Measurements from ENCODE around the gene CEPT1. TPM values are rescaled to one million over a fixed set of nuclear protein-coding genes. Genes with fewer than 3 reads are reported as not detected.

CEPT1 gene
- polyA plus RNA-seq, 3 donors = 20.8 to 44.3 (median 26.9) TPM

DNA sequence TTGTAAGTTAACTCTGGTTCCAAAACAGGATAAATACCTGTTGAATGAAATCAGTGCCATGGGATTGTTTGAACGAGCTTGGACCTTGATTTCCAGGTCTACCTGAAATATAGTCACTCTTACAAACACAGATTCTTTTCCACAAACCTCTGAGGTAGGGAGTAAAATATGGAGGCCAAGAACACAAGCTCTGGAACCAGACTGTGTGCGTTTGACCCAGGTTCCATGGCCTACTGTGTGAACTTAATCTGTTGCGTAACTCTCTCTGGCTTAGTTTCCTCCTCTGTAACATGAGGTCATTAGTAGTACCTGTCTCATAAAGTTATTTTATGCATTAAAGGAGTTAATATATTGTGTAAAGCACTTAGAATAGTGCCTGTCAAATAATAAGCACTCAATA is 35.3 kb downstream of the CEPT1 start:
- DNase-seq = no peak
- Histone ChIP-seq H3K4me1 (ENCODE audit: control insufficient read depth in 1 of 2, insufficient read depth in 2 of 2, low read length in 2 of 2) (no peaks in the 10 kb centered on the region), H3K9me3 (replicated peaks in 1 of 2; ENCODE audit: control insufficient read depth in 1 of 2, insufficient read depth in 1 of 2, low read length in 2 of 2) (no peaks in the 10 kb centered on the region), H3K9ac (ENCODE audit: insufficient read depth, low read length, poor library complexity, severe bottlenecking) (no peak overlapping the region), H3K4me2 (replicated peaks; ENCODE audit: extremely low read depth, low read length, poor library complexity, severe bottlenecking) (no peak overlapping the region), H3K79me2 (ENCODE audit: insufficient read depth, low read length) (peaks cover 3% of the 10 kb centered on the region), H2AFZ (ENCODE audit: insufficient read depth, low read depth, low read length, poor library complexity, severe bottlenecking) (no peak overlapping the region), H4K20me1 (ENCODE audit: insufficient read depth, low read length) (peaks cover 34% of the 10 kb centered on the region), H3K27ac (ENCODE audit: low read depth in 1 of 2, low read length in 2 of 2) (no peak overlapping the region), H3K36me3 (replicated peaks in 1 of 2; ENCODE audit: control insufficient read depth in 1 of 2, insufficient read depth in 2 of 2, low read length in 2 of 2) (peaks cover 90 to 99% of the 10 kb centered on the region in 2 donors), H3K4me3 (replicated peaks in 1 of 3; ENCODE audit: low read depth in 2 of 3, low read length in 3 of 3) (no peak overlapping the region), H3K27me3 (ENCODE audit: control insufficient read depth in 2 of 2, insufficient read depth in 2 of 2, low read length in 2 of 2) (no peaks in the 10 kb centered on the region)
- Mint-ChIP-seq H3K9me3 (no peaks in the 10 kb centered on the region), H3K4me3 (no peak overlapping the region), H3K27ac (no peak overlapping the region), H3K4me1 (peaks cover 2% of the 10 kb centered on the region), H3K27me3 (ENCODE audit: low read depth in 3 of 3) (no peaks in the 10 kb centered on the region), H3K36me3 (peaks cover 78 to 80% of the 10 kb centered on the region in 2 donors)
- intact Hi-C loops (cut with micrococcal nuclease) = no loop called here
- no peak for TF ChIP-seq CTCF (IDR thresholded peaks at IDR 0.05)
- no CpG with 5 or more reads among the region's 3 CpGs for WGBS (ENCODE audit: insufficient coverage)

DNA sequence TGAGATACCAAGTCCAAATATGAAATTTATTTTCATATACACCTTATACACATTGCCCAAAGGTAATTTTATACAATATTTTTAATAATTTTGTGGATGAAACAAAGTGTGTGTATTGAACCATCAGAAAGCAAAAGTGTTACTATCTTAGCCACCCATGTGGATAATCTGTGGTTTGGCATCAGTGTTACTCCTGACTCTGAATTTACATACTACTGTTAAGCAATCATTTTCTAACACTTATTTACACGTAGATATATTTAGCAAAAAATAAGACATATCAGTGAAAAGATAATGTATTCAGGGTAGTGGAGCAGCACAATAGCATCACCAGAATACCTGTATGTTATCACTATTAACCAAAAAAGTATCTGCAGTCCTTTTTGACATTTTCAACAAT is 36.7 kb downstream of the CEPT1 start:
- Mint-ChIP-seq H3K27me3 (ENCODE audit: low read depth in 3 of 3) (no peaks in the 10 kb centered on the region), H3K9me3 (no peaks in the 10 kb centered on the region), H3K27ac (no peak overlapping the region), H3K4me3 (no peak overlapping the region), H3K4me1 (peaks cover 2% of the 10 kb centered on the region), H3K36me3 (peaks cover 73 to 85% of the 10 kb centered on the region in 2 donors)
- H3K4me2 ChIP-seq (replicated peaks; ENCODE audit: extremely low read depth, low read length, poor library complexity, severe bottlenecking) = no peak overlapping the region
- intact Hi-C loops (cut with micrococcal nuclease) = no loop called here
- H4K20me1 ChIP-seq (ENCODE audit: insufficient read depth, low read length) = peaks cover 29% of the 10 kb centered on the region
- H3K79me2 ChIP-seq (ENCODE audit: insufficient read depth, low read length) = peaks cover 3% of the 10 kb centered on the region
- no peak for TF ChIP-seq CTCF (IDR thresholded peaks at IDR 0.05)
- no peak overlapping the region for H3K9ac ChIP-seq (ENCODE audit: insufficient read depth, low read length, poor library complexity, severe bottlenecking)
- no peak overlapping the region for H2AFZ ChIP-seq (ENCODE audit: insufficient read depth, low read depth, low read length, poor library complexity, severe bottlenecking)
- no CpG with 5 or more reads among the region's 1 CpG for WGBS (ENCODE audit: insufficient coverage)
- no peak overlapping the region for H3K27ac ChIP-seq (ENCODE audit: low read depth in 1 of 2, low read length in 2 of 2)
- no peaks in the 10 kb centered on the region for H3K4me1 ChIP-seq (ENCODE audit: control insufficient read depth in 1 of 2, insufficient read depth in 2 of 2, low read length in 2 of 2)
- H3K27me3 ChIP-seq (ENCODE audit: control insufficient read depth in 2 of 2, insufficient read depth in 2 of 2, low read length in 2 of 2) = no peaks in the 10 kb centered on the region
- peaks cover 77 to 96% of the 10 kb centered on the region in 2 donors for H3K36me3 ChIP-seq (replicated peaks in 1 of 2; ENCODE audit: control insufficient read depth in 1 of 2, insufficient read depth in 2 of 2, low read length in 2 of 2)
- H3K9me3 ChIP-seq (replicated peaks in 1 of 2; ENCODE audit: control insufficient read depth in 1 of 2, insufficient read depth in 1 of 2, low read length in 2 of 2) = no peaks in the 10 kb centered on the region
- no peak for DNase-seq
- no peak overlapping the region for H3K4me3 ChIP-seq (replicated peaks in 1 of 3; ENCODE audit: low read depth in 2 of 3, low read length in 3 of 3)

All from CD14-positive monocyte (primary cell).